Measurements from ENCODE around the gene SCRT2.
"Not testable (repeated sequence)": the region's sequence is repeated elsewhere in the genome, so short reads cannot be mapped to it uniquely, and the experiment has no call there.

Gene SCRT2

DNA sequence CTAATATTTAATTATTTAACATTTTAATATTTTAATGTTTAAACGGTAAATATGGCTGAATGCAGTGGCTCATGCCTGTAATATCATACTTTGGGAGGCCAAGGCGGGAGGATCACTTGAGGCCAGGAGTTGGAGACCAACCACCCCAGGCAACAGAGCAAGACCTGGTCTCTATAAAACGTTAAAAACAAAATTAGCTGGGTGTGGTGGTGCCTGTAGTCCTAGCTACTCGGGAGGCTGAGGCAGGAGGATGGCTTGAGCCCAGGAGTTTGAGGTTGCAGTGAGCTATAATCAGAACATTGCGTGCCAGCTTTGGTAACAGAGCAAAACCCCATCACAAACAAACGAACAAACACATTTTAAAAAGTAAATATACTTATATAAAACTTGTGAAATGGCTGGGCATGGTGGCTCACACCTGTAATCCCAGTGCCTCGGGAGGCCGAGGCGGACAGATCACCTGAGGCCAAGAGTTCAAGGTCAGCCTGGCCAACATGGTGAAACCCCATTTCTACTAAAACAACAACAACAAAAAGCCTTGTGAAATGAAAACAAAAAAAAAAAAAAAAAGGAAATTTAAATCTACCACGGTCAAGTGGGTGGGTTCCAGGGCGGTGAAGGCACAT lies 30.8 kb downstream of the SCRT2 start:
- no peak overlapping the region for H3K27ac ChIP-seq (ENCODE audit: low read length)
- no peak for DNase-seq (ENCODE audit: low read depth, low spot score)
- peaks cover 17% of the 10 kb centered on the region for H3K36me3 ChIP-seq (ENCODE audit: control insufficient read depth, insufficient read depth, low read length)
- no CpG with 5 or more reads among the region's 11 CpGs for WGBS (ENCODE audit: insufficient coverage, insufficient read length)
- no peak overlapping the region for H3K4me3 ChIP-seq (ENCODE audit: low read length)
- no peaks in the 10 kb centered on the region for H3K4me1 ChIP-seq (ENCODE audit: control insufficient read depth, insufficient read depth, low read length)
- H3K9me3 ChIP-seq (ENCODE audit: control insufficient read depth, insufficient read depth, low read length), result no peaks in the 10 kb centered on the region
- no peaks in the 10 kb centered on the region for H3K27me3 ChIP-seq (ENCODE audit: control insufficient read depth, insufficient read depth, low read length)

DNA sequence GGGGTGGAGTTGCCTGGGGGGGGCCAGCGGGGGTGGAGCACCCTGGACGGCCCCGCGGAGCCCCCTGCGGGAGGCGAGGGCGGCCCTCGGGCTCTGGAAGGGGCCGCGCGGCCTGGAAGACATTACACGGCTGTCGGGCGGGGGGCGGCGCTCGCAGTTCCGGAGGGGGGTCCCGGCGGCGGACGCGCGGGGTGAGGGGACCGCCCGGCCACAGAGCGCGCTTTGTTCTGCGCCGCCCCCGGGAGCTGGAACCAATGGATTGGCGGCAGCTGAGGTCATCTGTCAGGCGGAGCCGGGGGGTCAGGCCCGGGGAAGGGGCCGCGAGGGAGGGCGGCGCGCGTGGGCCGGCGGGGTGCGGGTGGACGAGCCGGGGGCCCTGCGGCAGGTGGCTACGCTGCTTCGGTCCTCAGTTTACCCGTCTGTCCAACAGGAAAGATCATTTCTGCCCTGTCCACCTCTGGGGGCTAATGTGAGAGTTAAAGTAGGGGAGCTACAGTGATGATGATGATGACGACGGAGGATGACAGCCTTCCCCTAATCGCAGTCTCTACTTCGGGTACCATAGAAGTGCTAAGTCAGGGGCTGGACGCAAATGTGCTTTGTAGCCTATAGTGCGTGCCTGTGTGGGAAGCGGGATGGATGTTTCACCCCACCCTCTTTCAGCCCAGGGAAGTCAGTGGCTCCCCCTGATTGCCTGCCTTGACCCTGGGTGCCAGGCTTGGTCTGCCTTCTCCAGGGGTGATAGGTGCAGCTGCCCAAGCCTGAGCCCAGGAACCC lies 33.0 kb downstream of the SCRT2 start:
- H3K9me3 ChIP-seq (ENCODE audit: control insufficient read depth, insufficient read depth, low read length), result no peaks in the 10 kb centered on the region

DNA sequence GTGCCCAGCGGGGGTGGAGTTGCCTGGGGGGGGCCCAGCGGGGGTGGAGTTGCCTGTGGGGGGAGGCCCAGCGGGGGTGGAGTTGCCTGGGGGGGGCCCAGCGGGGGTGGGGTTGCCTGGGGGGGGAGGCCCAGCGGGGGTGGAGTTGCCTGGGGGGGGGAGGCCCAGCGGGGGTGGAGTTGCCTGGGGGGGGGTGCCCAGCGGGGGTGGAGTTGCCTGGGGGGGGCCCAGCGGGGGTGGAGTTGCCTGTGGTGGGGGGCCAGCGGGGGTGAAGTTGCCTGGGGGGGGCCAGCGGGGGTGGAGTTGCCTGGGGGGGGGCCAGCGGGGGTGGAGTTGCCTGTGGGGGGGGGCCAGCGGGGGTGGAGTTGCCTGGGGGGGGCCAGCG lies 33.6 kb downstream of the SCRT2 start:
- H3K9me3 ChIP-seq (ENCODE audit: control insufficient read depth, insufficient read depth, low read length); H3K4me1 ChIP-seq (ENCODE audit: control insufficient read depth, insufficient read depth, low read length); H3K36me3 ChIP-seq (ENCODE audit: control insufficient read depth, insufficient read depth, low read length); H3K4me3 ChIP-seq (ENCODE audit: low read length); DNase-seq (ENCODE audit: low read depth, low spot score); H3K27me3 ChIP-seq (ENCODE audit: control insufficient read depth, insufficient read depth, low read length); H3K27ac ChIP-seq (ENCODE audit: low read length): not testable (repeated sequence)
- WGBS (ENCODE audit: insufficient coverage, insufficient read length), result no CpG with 5 or more reads among the region's 13 CpGs

More for the DNA sequence above, 33.0 kb downstream of the SCRT2 start:
- no peak overlapping the region; the same call in 1 of the 2 replicates for H3K4me3 ChIP-seq (ENCODE audit: low read length)
- H3K4me1 ChIP-seq (ENCODE audit: control insufficient read depth, insufficient read depth, low read length), result no peaks in the 10 kb centered on the region
- no peaks in the 10 kb centered on the region for H3K27me3 ChIP-seq (ENCODE audit: control insufficient read depth, insufficient read depth, low read length)
- DNase-seq (ENCODE audit: low read depth, low spot score), result no peak
- H3K36me3 ChIP-seq (ENCODE audit: control insufficient read depth, insufficient read depth, low read length), result peaks cover 3% of the 10 kb centered on the region; the same call in 1 of the 2 replicates
- WGBS (ENCODE audit: insufficient coverage, insufficient read length), result no CpG with 5 or more reads among the region's 57 CpGs
- H3K27ac ChIP-seq (ENCODE audit: low read length), result no peak overlapping the region

DNA sequence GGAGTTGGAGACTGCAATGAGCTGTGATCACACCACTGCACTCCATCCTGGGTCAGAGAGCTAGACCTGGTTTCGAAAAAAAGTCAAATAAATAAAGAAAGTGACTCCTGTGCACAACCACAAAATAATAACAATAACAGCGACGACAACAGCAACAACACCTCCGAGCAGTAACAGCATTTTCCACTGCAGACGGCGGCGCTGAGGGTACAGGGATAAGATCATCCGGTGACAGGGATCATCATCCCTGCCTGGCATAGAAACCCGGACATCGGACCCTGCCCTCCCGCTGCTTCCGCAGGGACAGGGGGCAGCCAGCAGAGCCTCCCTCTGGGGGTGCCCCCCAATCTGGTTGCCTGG lies 34.1 kb downstream of the SCRT2 start:
- H3K36me3 ChIP-seq (ENCODE audit: control insufficient read depth, insufficient read depth, low read length), result no peaks in the 10 kb centered on the region
- no peaks in the 10 kb centered on the region for H3K9me3 ChIP-seq (ENCODE audit: control insufficient read depth, insufficient read depth, low read length)
- H3K4me1 ChIP-seq (ENCODE audit: control insufficient read depth, insufficient read depth, low read length), result no peaks in the 10 kb centered on the region
- no peak for DNase-seq (ENCODE audit: low read depth, low spot score)
- no peak overlapping the region for H3K4me3 ChIP-seq (ENCODE audit: low read length)
- no CpG with 5 or more reads among the region's 12 CpGs for WGBS (ENCODE audit: insufficient coverage, insufficient read length)
- H3K27ac ChIP-seq (ENCODE audit: low read length), result no peak overlapping the region
- H3K27me3 ChIP-seq (ENCODE audit: control insufficient read depth, insufficient read depth, low read length), result no peaks in the 10 kb centered on the region

DNA sequence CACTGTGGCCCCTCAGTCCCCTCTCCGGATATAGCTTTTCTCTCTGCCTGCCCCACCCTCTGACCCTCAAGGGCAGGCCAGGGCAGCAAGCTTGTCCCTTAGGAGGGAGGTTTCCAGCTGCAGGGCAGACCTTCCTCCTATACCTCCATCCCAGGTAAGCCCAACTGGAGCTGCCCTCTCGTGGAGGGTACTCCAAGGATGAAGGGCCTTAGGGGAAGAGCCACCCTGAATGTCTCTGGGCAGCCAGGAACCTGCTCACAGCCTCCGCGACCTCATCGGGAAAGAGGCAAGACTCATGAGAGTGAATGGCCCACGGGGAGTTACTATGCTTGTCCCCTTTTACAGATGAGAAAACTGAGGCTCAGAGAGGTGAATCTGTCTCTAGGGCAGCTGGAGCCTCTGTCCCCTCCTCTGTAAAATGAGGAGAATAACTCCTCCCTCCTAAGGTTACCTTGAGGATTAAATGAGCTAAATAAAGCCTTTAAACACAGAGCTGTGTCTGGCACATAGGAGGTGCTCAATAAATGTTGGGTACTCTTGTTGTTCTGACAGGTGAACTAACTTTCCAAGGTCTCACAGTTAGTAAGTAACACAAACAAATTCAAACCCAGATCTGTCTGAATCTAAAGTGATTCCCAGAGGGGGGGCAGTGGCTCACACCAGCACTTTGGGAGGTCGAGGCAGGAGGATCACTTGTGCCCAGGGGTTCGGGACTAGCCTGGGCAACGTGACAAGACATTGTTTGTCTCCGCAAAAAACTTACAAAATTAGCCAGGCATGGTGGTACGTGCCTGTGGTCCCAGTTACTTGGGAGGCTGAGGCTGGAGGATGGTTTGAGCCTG lies 34.7 kb downstream of the SCRT2 start:
- H3K27me3 ChIP-seq (ENCODE audit: control insufficient read depth, insufficient read depth, low read length), result no peaks in the 10 kb centered on the region
- H3K27ac ChIP-seq (ENCODE audit: low read length), result no peak overlapping the region
- no peaks in the 10 kb centered on the region for H3K9me3 ChIP-seq (ENCODE audit: control insufficient read depth, insufficient read depth, low read length)
- no peak for DNase-seq (ENCODE audit: low read depth, low spot score)
- H3K4me3 ChIP-seq (ENCODE audit: low read length), result no peak overlapping the region
- no peaks in the 10 kb centered on the region for H3K36me3 ChIP-seq (ENCODE audit: control insufficient read depth, insufficient read depth, low read length)
- no peaks in the 10 kb centered on the region for H3K4me1 ChIP-seq (ENCODE audit: control insufficient read depth, insufficient read depth, low read length)
- no CpG with 5 or more reads among the region's 11 CpGs for WGBS (ENCODE audit: insufficient coverage, insufficient read length)

DNA sequence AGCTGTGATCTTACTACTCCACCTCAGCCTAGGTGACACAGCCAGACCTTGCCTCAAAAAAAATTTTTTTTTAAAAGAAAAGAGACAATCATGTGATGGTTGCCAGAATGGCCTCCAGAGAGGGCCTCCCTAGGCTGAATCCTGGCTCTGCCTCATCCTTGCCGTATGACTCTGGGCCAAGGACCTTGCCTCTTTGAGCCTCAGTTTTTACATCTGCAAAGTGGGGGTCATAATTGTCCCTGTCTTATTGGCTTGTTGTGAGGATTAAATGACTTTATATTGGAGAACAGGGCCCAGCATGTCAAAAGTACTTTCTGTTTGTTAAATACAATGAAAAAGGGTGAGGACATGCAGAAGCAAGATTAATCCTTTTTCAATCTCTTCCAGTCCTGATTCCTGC lies 37.0 kb downstream of the SCRT2 start:
- WGBS (ENCODE audit: insufficient coverage, insufficient read length), result no CpG with 5 or more reads among the region's 1 CpG
- no peak for DNase-seq (ENCODE audit: low read depth, low spot score)
- Histone ChIP-seq H3K4me1 (ENCODE audit: control insufficient read depth, insufficient read depth, low read length) (no peaks in the 10 kb centered on the region), H3K27me3 (ENCODE audit: control insufficient read depth, insufficient read depth, low read length) (no peaks in the 10 kb centered on the region), H3K4me3 (ENCODE audit: low read length) (no peak overlapping the region), H3K36me3 (ENCODE audit: control insufficient read depth, insufficient read depth, low read length) (no peaks in the 10 kb centered on the region), H3K27ac (ENCODE audit: low read length) (no peak overlapping the region), H3K9me3 (ENCODE audit: control insufficient read depth, insufficient read depth, low read length) (no peaks in the 10 kb centered on the region)

DNA sequence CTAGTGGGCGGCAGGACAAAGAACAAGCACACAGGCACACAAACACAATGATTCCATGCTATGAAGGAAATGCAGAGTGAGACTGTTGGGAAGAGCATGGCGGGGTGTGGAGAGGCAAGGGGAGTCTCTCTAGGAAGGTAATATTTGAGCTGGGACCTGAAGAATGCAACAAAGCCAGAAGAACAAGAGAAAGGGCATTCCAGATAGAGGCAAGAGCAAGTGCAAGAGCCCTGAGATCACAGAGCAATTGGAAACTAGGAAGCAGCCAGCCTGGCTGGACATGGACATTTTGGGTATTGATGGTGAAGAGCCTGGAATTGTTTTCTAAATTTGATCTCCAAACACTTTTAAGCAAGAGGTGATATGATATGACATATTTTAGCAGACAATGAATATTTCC lies 38.0 kb downstream of the SCRT2 start:
- Histone ChIP-seq H3K4me1 (ENCODE audit: control insufficient read depth, insufficient read depth, low read length) (no peaks in the 10 kb centered on the region), H3K4me3 (ENCODE audit: low read length) (no peak overlapping the region), H3K36me3 (ENCODE audit: control insufficient read depth, insufficient read depth, low read length) (no peaks in the 10 kb centered on the region), H3K27me3 (ENCODE audit: control insufficient read depth, insufficient read depth, low read length) (no peaks in the 10 kb centered on the region), H3K9me3 (ENCODE audit: control insufficient read depth, insufficient read depth, low read length) (no peaks in the 10 kb centered on the region), H3K27ac (ENCODE audit: low read length) (no peak overlapping the region)
- no peak for DNase-seq (ENCODE audit: low read depth, low spot score)
- no CpG with 5 or more reads among the region's 2 CpGs for WGBS (ENCODE audit: insufficient coverage, insufficient read length)

DNA sequence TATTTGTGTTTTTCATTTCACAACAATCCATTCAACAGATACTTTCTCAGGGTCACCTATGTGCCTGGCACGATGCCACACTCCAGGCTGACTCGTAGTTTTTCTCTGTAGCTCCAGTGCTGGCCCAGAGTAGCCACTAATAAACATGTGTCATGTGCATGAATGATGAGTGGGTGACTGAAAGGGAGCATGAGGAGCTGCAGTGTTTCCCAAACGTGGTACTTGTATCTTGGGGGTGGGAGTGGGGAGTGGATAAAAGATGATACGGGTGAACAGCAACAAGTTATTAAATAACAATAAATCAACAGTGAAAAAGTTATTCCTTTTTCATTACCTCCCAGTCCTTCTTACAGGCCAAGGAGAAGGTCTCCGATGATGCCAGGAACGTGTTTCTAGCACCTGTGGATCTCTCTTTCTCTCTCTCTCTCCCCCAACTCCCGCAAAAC lies 39.7 kb downstream of the SCRT2 start:
- Histone ChIP-seq H3K4me1 (ENCODE audit: control insufficient read depth, insufficient read depth, low read length) (no peaks in the 10 kb centered on the region), H3K4me3 (ENCODE audit: low read length) (no peak overlapping the region), H3K36me3 (ENCODE audit: control insufficient read depth, insufficient read depth, low read length) (no peaks in the 10 kb centered on the region), H3K27me3 (ENCODE audit: control insufficient read depth, insufficient read depth, low read length) (no peaks in the 10 kb centered on the region), H3K27ac (ENCODE audit: low read length) (no peak overlapping the region), H3K9me3 (ENCODE audit: control insufficient read depth, insufficient read depth, low read length) (no peaks in the 10 kb centered on the region)
- WGBS (ENCODE audit: insufficient coverage, insufficient read length), result no CpG with 5 or more reads among the region's 7 CpGs
- DNase-seq (ENCODE audit: low read depth, low spot score), result no peak

DNA sequence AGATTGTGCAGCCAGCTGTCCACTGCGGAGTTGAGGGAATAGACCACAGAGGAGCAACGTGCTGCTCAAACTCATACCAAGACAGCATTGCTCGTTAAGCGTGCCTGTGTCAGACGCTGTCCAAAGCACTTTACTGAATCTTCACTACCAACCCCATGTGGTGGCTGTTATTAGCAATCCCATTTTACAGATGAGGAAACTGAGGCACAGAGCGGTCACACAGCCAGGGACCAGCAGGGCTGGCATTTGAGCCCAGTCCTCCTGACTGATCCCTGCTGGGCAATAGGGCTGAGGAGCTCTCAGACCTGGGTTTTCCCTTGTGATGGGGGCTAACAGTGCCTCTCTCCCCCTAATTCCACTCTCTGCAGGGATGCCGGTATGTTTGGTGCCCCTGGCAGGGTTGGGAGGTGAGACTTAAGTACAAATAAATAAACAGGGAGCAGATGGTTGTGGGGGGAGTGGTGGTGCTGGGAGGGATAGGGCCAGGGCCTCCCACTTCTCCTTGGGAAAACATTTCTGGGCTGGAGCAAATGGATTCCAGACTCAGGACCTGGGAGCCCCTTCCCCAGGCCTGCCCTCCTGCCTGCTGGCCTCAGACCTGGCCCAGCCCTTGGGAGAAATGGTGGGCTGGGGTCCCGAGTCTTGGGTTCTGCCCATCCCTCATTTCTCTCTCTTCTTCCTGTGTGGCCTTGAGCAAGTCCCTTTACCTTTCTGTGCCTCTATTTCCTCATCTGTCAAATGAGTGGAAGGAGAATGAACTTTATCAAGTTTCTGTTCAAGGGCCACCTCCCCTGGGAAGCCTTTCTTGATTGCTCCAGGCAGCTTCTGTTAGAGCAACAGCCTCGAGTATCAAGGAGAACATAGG lies 40.3 kb downstream of the SCRT2 start:
- no peaks in the 10 kb centered on the region for H3K36me3 ChIP-seq (ENCODE audit: control insufficient read depth, insufficient read depth, low read length)
- no peaks in the 10 kb centered on the region for H3K9me3 ChIP-seq (ENCODE audit: control insufficient read depth, insufficient read depth, low read length)
- WGBS (ENCODE audit: insufficient coverage, insufficient read length), result no CpG with 5 or more reads among the region's 9 CpGs
- H3K27ac ChIP-seq (ENCODE audit: low read length), result no peak overlapping the region
- no peak overlapping the region for H3K4me3 ChIP-seq (ENCODE audit: low read length)
- H3K4me1 ChIP-seq (ENCODE audit: control insufficient read depth, insufficient read depth, low read length), result no peaks in the 10 kb centered on the region
- H3K27me3 ChIP-seq (ENCODE audit: control insufficient read depth, insufficient read depth, low read length), result no peaks in the 10 kb centered on the region
- no peak for DNase-seq (ENCODE audit: low read depth, low spot score)

Data from iPS DF 6.9 (cell line).